Central memory CD4-positive, alpha-beta T cell (primary cell): ENCODE data around the gene TRERF1.

ENCODE experiments used
- DNase-seq: peaks from one replicate; pipeline ENCODE4 v3.0.0; 2022

TRERF1 gene

GRCh38 chr6:42239736-42240375, 211.9 kb downstream of the TRERF1 start:
- DNase-seq, result no peak

- no peak for DNase-seq
These were observed 212.4 kb downstream of the TRERF1 start for GRCh38 chr6:42239333-42239732.

GRCh38 chr6:42237857-42238256, 213.9 kb downstream of the TRERF1 start:
- no peak for DNase-seq

GRCh38 chr6:42236682-42237473, 214.8 kb downstream of the TRERF1 start:
- DNase-seq, result no peak

GRCh38 chr6:42236030-42236429, 215.7 kb downstream of the TRERF1 start:
- DNase-seq, result no peak

GRCh38 chr6:42232035-42232434, 219.7 kb downstream of the TRERF1 start:
- DNase-seq, result no peak

- no peak for DNase-seq
These were observed 221.1 kb downstream of the TRERF1 start for GRCh38 chr6:42230345-42231321.

GRCh38 chr6:42229506-42230119, 222.1 kb downstream of the TRERF1 start:
- DNase-seq, result no peak

- DNase-seq, result no peak
These were observed 223.4 kb downstream of the TRERF1 start for GRCh38 chr6:42228305-42228704.

GRCh38 chr6:42227173-42227850, 224.4 kb downstream of the TRERF1 start:
- no peak for DNase-seq

- DNase-seq, result no peak
These were observed 225.0 kb downstream of the TRERF1 start for GRCh38 chr6:42226645-42227143.

GRCh38 chr6:42226161-42226611, 225.5 kb downstream of the TRERF1 start:
- DNase-seq, result no peak

GRCh38 chr6:42225419-42225818, 226.3 kb downstream of the TRERF1 start:
- DNase-seq, result no peak

GRCh38 chr6:42225029-42225339, 226.7 kb downstream of the TRERF1 start:
- no peak for DNase-seq

- DNase-seq, result no peak
These were observed 227.3 kb downstream of the TRERF1 start for GRCh38 chr6:42224222-42225028.

- no peak for DNase-seq
These were observed 229.3 kb downstream of the TRERF1 start for GRCh38 chr6:42222448-42222847.

- DNase-seq, result no peak
These were observed 230.2 kb downstream of the TRERF1 start for GRCh38 chr6:42221546-42221945.

GRCh38 chr6:42220807-42221206, 230.9 kb downstream of the TRERF1 start:
- no peak for DNase-seq

- peak; percentile 87 for DNase-seq
These were observed 234.0 kb downstream of the TRERF1 start, which contains the start of gene MRPS10 for GRCh38 chr6:42217519-42218367. MRPS10 (minus strand) TSS chr6:42217861; CDS start chr6:42217849, 12 bp downstream.

- DNase-seq, result no peak
These were observed 234.6 kb downstream of the TRERF1 start for GRCh38 chr6:42217157-42217518.
